Kasumi-1 (cell line): ENCODE results near the gene NR5A2.
A peak's percentile ranks its signal among the peaks of the same experiment; 100 is the strongest.
"Not testable (repeated sequence)": the region's sequence is repeated elsewhere in the genome, so short reads cannot be mapped to it uniquely, and the experiment has no call there.

Source experiments
- DNase-seq, 2 experiments: peaks; one replicate each; lab custom pipeline; 2025; lab: John Stamatoyannopoulos, UW

NR5A2 gene

GRCh38 chr1:200163911-200164310 lies 136.4 kb downstream of the NR5A2 start:
- DNase-seq: no peak

GRCh38 chr1:200165493-200166220 lies 138.1 kb downstream of the NR5A2 start:
- no peak for DNase-seq

GRCh38 chr1:200166411-200166810 lies 138.9 kb downstream of the NR5A2 start:
- no peak for DNase-seq

GRCh38 chr1:200168926-200169325 lies 141.4 kb downstream of the NR5A2 start:
- no peak for DNase-seq

GRCh38 chr1:200172311-200172710 lies 144.8 kb downstream of the NR5A2 start:
- DNase-seq: no peak

- no peak for DNase-seq
Measured at GRCh38 chr1:200173097-200173618, 145.6 kb downstream of the NR5A2 start.

- no peak for DNase-seq
Measured at GRCh38 chr1:200174525-200175295, 147.2 kb downstream of the NR5A2 start.

- DNase-seq: no peak
Measured at GRCh38 chr1:200176181-200176580, 148.7 kb downstream of the NR5A2 start.

GRCh38 chr1:200176798-200177197 lies 149.3 kb downstream of the NR5A2 start:
- DNase-seq: no peak

GRCh38 chr1:200178340-200178739 lies 150.8 kb downstream of the NR5A2 start:
- no peak for DNase-seq

- DNase-seq: no peak
Measured at GRCh38 chr1:200179126-200179780, 151.7 kb downstream of the NR5A2 start.

GRCh38 chr1:200179781-200180160 lies 152.3 kb downstream of the NR5A2 start:
- DNase-seq: no peak

GRCh38 chr1:200180821-200181220 lies 153.3 kb downstream of the NR5A2 start:
- DNase-seq: no peak

- no peak for DNase-seq
Measured at GRCh38 chr1:200181861-200182260, 154.4 kb downstream of the NR5A2 start.

- DNase-seq: no peak
Measured at GRCh38 chr1:200182701-200183100, 155.2 kb downstream of the NR5A2 start.

- DNase-seq: no peak
Measured at GRCh38 chr1:200183637-200184036, 156.1 kb downstream of the NR5A2 start.

GRCh38 chr1:200184196-200184595 lies 156.7 kb downstream of the NR5A2 start:
- peak; percentile 96 to 97 for DNase-seq

- not testable (repeated sequence) for DNase-seq
Measured at GRCh38 chr1:200185191-200185590, 157.7 kb downstream of the NR5A2 start.

GRCh38 chr1:200187332-200187731 lies 159.8 kb downstream of the NR5A2 start:
- DNase-seq: not testable (repeated sequence)

GRCh38 chr1:200191993-200192392 lies 164.5 kb downstream of the NR5A2 start:
- DNase-seq: no peak

GRCh38 chr1:200194477-200194876 lies 167.0 kb downstream of the NR5A2 start:
- DNase-seq: no peak

GRCh38 chr1:200198236-200198635 lies 170.7 kb downstream of the NR5A2 start:
- no peak for DNase-seq
